PC-9 (cell line): Measurements from ENCODE around the gene USH2A.

Experiments used
- EZH2 ChIP-seq: fragments of 200-600 bp; sonication (generic); IDR thresholded peaks from 2 replicates; pipeline ENCODE4 v1.8.0; 2017; ENCODE audit warnings: antibody characterized with exemption, low read depth
- TF ChIP-seq, protein P1 (sequence below): fragments of 200-600 bp; sonication (generic); conservative IDR thresholded peaks from 2 replicates; pipeline ENCODE4 v1.6.1; 2017; ENCODE audit warnings: mixed run types, antibody characterized with exemption, mild to moderate bottlenecking, moderate library complexity

DNA sequence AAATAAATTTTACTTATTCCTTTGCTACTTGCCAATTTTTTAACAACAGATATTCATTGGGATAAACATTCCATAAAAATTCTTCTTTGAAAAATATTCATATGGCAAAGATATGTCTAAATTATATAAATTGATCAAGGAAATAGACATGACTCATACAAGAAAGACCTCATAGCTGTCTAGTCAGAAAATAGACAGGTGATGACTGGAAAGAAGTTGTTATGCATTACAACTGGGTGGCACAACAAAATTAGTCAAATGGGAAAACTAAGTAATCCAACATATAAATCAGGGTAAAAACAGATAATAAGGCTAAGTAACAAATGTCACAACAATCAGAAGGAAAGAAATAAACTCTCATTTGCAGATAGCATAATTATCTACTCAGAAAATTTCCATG, 92.0 kb downstream of the USH2A start:
- TF ChIP-seq, protein P1, sequence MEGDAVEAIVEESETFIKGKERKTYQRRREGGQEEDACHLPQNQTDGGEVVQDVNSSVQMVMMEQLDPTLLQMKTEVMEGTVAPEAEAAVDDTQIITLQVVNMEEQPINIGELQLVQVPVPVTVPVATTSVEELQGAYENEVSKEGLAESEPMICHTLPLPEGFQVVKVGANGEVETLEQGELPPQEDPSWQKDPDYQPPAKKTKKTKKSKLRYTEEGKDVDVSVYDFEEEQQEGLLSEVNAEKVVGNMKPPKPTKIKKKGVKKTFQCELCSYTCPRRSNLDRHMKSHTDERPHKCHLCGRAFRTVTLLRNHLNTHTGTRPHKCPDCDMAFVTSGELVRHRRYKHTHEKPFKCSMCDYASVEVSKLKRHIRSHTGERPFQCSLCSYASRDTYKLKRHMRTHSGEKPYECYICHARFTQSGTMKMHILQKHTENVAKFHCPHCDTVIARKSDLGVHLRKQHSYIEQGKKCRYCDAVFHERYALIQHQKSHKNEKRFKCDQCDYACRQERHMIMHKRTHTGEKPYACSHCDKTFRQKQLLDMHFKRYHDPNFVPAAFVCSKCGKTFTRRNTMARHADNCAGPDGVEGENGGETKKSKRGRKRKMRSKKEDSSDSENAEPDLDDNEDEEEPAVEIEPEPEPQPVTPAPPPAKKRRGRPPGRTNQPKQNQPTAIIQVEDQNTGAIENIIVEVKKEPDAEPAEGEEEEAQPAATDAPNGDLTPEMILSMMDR: no peak
- TF ChIP-seq EZH2: no peak
